GM12878 (cell line): Measurements from ENCODE around the gene FLACC1. TPM values are rescaled to one million over a fixed set of nuclear protein-coding genes. Genes with fewer than 3 reads are reported as not detected.
"Not testable (repeated sequence)": the region's sequence is repeated elsewhere in the genome, so short reads cannot be mapped to it uniquely, and the experiment has no call there.

ENCODE experiments used
- ATAC-seq: fragments of 200-7000 bp; cut with Tn5 transposase; 3 replicates; pipeline ENCODE4 v1.9.1; 2020; ENCODE audit warnings: mild to moderate bottlenecking, moderate library complexity
- BruUV-seq: library from RNA; stranded (reverse); fragments of 400-500 nt; replicated peaks from 2 replicates; lab custom pipeline; 2021; lab: Mats Ljungman, UMichigan
- CTCF ChIA-PET: fragments of 300-600 bp; sonication (Branson Sonifier 250); formaldehyde crosslinking; extraction: SDS; loops from one replicate; lab custom pipeline; 2021; ENCODE audit warnings: inconsistent platforms; lab: Yijun Ruan, JAX
- POLR2A ChIA-PET: fragments of 350-600 bp; formaldehyde crosslinking; extraction: SDS; loops from one replicate; lab custom pipeline; 2021; ENCODE audit warnings: inconsistent platforms; lab: Charles Lee
- RAD21 ChIA-PET: fragments of 300-600 bp; sonication (Branson Sonifier 250); formaldehyde crosslinking; loops from one replicate; lab custom pipeline; 2023; ENCODE audit warnings: antibody characterized with exemption; ENCODE audit not compliant: unreplicated experiment; lab: Charles Lee
- SMC1A ChIA-PET: fragments of 300-600 bp; sonication (Branson Sonifier 250); formaldehyde crosslinking; loops from one replicate; lab custom pipeline; 2023; ENCODE audit not compliant: unreplicated experiment, uncharacterized antibody; lab: Charles Lee
- DNase-seq: peaks from one replicate; pipeline ENCODE4 v3.0.0-alpha.2; 2011; ENCODE audit warnings: low read depth, low spot score
- FAIRE-seq: peaks from 3 replicates; lab custom pipeline; 2011; peaks lifted over from hg19 to GRCh38; lab: Jason Lieb, UNC
- H2AFZ ChIP-seq: 2 replicates; pipeline ENCODE4 v1.6.0; 2011; ENCODE audit warnings: low read depth, low read length, control low read depth; ENCODE audit not compliant: control insufficient read depth
- H3K27ac ChIP-seq: 2 replicates; pipeline ENCODE4 v1.5.1; 2011; ENCODE audit warnings: control low read depth; ENCODE audit not compliant: control insufficient read depth, insufficient read depth
- H3K27me3 ChIP-seq, 2 experiments: replicated peaks in 1 of 2; 2 replicates each; pipeline versions ENCODE4 v1.6.0 to v1.6.1; 2011; ENCODE audit warnings: low read length in 1 of 2; ENCODE audit not compliant: control insufficient read depth in 2 of 2, insufficient read depth in 2 of 2
- H3K36me3 ChIP-seq, 2 experiments: 2 replicates each; pipeline ENCODE4 v1.5.1; 2011; ENCODE audit warnings: low read length in 1 of 2; ENCODE audit not compliant: control insufficient read depth in 2 of 2, insufficient read depth in 2 of 2
- H3K4me1 ChIP-seq: 2 replicates; pipeline ENCODE4 v1.6.1; 2011; ENCODE audit warnings: mild to moderate bottlenecking, low read length, moderate library complexity, mixed read lengths; ENCODE audit not compliant: control insufficient read depth, insufficient read depth
- H3K4me2 ChIP-seq: 2 replicates; pipeline ENCODE4 v1.6.0; 2011; ENCODE audit warnings: control low read depth; ENCODE audit not compliant: control insufficient read depth, insufficient read depth
- H3K4me3 ChIP-seq: fragments of 200-600 bp; sonication (generic); 2 replicates; pipeline ENCODE4 v1.5.1; 2016
- H3K79me2 ChIP-seq: 2 replicates; pipeline ENCODE4 v1.6.0; 2011; ENCODE audit warnings: low read length; ENCODE audit not compliant: control insufficient read depth, insufficient read depth
- H3K9ac ChIP-seq: 2 replicates; pipeline ENCODE4 v1.8.0; 2011; ENCODE audit warnings: low read length, control low read depth, mixed read lengths; ENCODE audit not compliant: control insufficient read depth, insufficient read depth
- H3K9me3 ChIP-seq: replicated peaks from 3 replicates; pipeline ENCODE4 v1.5.1; 2011; ENCODE audit warnings: mild to moderate bottlenecking, low read length; ENCODE audit not compliant: control insufficient read depth, insufficient read depth
- H4K20me1 ChIP-seq: 2 replicates; pipeline ENCODE4 v1.6.0; 2011; ENCODE audit not compliant: control insufficient read depth, insufficient read depth
- CUX1 ChIP-seq: IDR thresholded peaks from 2 replicates; pipeline ENCODE4 v1.6.1; 2012; ENCODE audit warnings: improper control_type of control experiment, low read depth, low read length; ENCODE audit not compliant: insufficient replicate concordance
- DPF2 ChIP-seq: fragments of 450-650 bp; IDR thresholded peaks from 2 replicates; pipeline ENCODE4 v1.6.1; 2017; ENCODE audit warnings: mild to moderate bottlenecking
- IKZF1 ChIP-seq: fragments of 450-650 bp; conservative IDR thresholded peaks from 2 replicates; pipeline ENCODE4 v1.6.1; 2017; ENCODE audit warnings: antibody characterized with exemption, mild to moderate bottlenecking
- IKZF2 ChIP-seq, 2 experiments: fragments of 450-650 bp; IDR thresholded peaks; 2 replicates each; pipeline ENCODE4 v1.6.1; 2017; ENCODE audit warnings: mild to moderate bottlenecking in 2 of 2, moderate library complexity in 2 of 2
- PBX3 ChIP-seq: IDR thresholded peaks from 2 replicates; pipeline ENCODE4 v1.6.1; 2011; ENCODE audit warnings: mild to moderate bottlenecking, low read depth, low read length, moderate library complexity; ENCODE audit not compliant: insufficient replicate concordance
- ZZZ3 ChIP-seq: IDR thresholded peaks from 2 replicates; pipeline ENCODE4 v1.6.1; 2011; ENCODE audit warnings: low read depth; ENCODE audit not compliant: control insufficient read depth, insufficient read length
- WGBS: methylation state at CpG from one replicate; pipeline ENCODE4 v1.1.6; 2016; ENCODE audit warnings: low lambda C conversion rate; ENCODE audit not compliant: insufficient replicate concordance, insufficient coverage; ENCODE audit errors: missing lambda C conversion rate; 5-methylcytosine and 5-hydroxymethylcytosine counted together
- in situ Hi-C: fragments of 300-500 bp; cut with MboI; formaldehyde crosslinking; loops from 9 replicates; pipeline ENCODE4 v1.14.3; 2018; ENCODE audit warnings: mixed read lengths
- intact Hi-C: fragments of 100-400 bp; cut with micrococcal nuclease; formaldehyde crosslinking; loops from one replicate; pipeline ENCODE4 v1.14.2; 2022; ENCODE audit not compliant: unreplicated experiment
- polyA plus RNA-seq, 11 experiments: library from polyadenylated mRNA; depleted of rRNA in 4 of 11; unstranded in 6 of 11; stranded (reverse) in 5 of 11; fragments of >200 nt; fragmentation: Nextera tagmentation in 4 of 11; fragmentation: Illumina TruSeq in 1 of 11; extraction: Ambion mirVana in 4 of 11; extraction: Trizol in 1 of 11; gene quantifications; 1 replicate in 1 of 11; 2 replicates in 10 of 11; pipeline versions ENCODE4 v1.2.1 to v1.2.3, GENCODE V29; 2011 to 2016; ENCODE audit warnings: inconsistent platforms in 2 of 11, missing spikeins in 2 of 11, low read depth in 1 of 11
- total RNA-seq, 4 experiments: library from RNA; depleted of rRNA in 3 of 4; stranded (reverse); fragments of >200 nt in 3 of 4; fragmentation: Illumina TruSeq in 1 of 4; extraction: Trizol in 1 of 4; gene quantifications; 2 replicates each; pipeline versions ENCODE4 v1.2.1 to v1.2.3, GENCODE V29; 2013 to 2021

The FLACC1 gene
- total and polyA plus RNA-seq, 10 of the 15 experiments (the other 5 are each of a cell fraction or from before 2014, with no cell fraction given): 0.08 to 0.54 (median 0.30) TPM; not detected in 2

- in situ Hi-C loops, RAD21 ChIA-PET, H3K4me2 ChIP-seq, BruUV-seq, H3K9ac ChIP-seq, H3K9me3 ChIP-seq, H3K4me3 ChIP-seq, ATAC-seq, H3K27ac ChIP-seq, intact Hi-C loops, H3K4me1 ChIP-seq, FAIRE-seq, H3K27me3 ChIP-seq, H4K20me1 ChIP-seq, DNase-seq, H3K36me3 ChIP-seq, H2AFZ ChIP-seq, H3K79me2 ChIP-seq: not testable (repeated sequence)
- 72% methylated on average over 11 of the region's 11 CpGs for WGBS
- CTCF ChIA-PET: interaction anchor here (0.6 to 1.4 kb wide), 2 partner anchors 20 to 1270 kb away, joined by 3 to 4 read pairs; no protein-coding TSS in a partner anchor
- SMC1A ChIA-PET: interaction anchor here (1.4 to 1.9 kb wide), 2 partner anchors 14 to 15 kb away, joined by 3 to 6 read pairs; no protein-coding TSS in a partner anchor
- POLR2A ChIA-PET: interaction anchor here (1.0 kb wide), 1 partner anchor 45 kb away, joined by 3 read pairs; no protein-coding TSS in a partner anchor
Observed at GRCh38 chr2:201299929-201300328, 57.2 kb downstream of the FLACC1 start.

GRCh38 chr2:201298462-201299052, 58.6 kb downstream of the FLACC1 start:
- no peak for FAIRE-seq
- Histone ChIP-seq H3K4me1 (no peaks in the 10 kb centered on the region), H3K4me2 (no peak overlapping the region), H3K36me3 (no peaks in the 10 kb centered on the region), H3K27me3 (no peaks in the 10 kb centered on the region), H3K4me3 (no peak overlapping the region), H3K79me2 (no peaks in the 10 kb centered on the region), H3K9me3 (no peaks in the 10 kb centered on the region; the same call in 2 of the 3 replicates), H4K20me1 (no peaks in the 10 kb centered on the region), H2AFZ (no peak overlapping the region), H3K27ac (no peak overlapping the region), H3K9ac (no peak overlapping the region)
- BruUV-seq: no TSS peak
- ChIA-PET POLR2A (no interaction called here), CTCF (interaction anchor here (1.1 to 1.4 kb wide), 2 partner anchors 19 to 66 kb away, joined by 4 to 8 read pairs; no protein-coding TSS in a partner anchor), RAD21 (interaction anchor here (0.9 kb wide), 1 partner anchor 62 kb away, joined by 3 read pairs; no protein-coding TSS in a partner anchor), SMC1A (interaction anchor here (1.0 to 1.9 kb wide), 6 partner anchors 13 to 98 kb away, joined by 3 to 6 read pairs (median 4); no protein-coding TSS in a partner anchor)
- WGBS: 29% methylated on average over 3 of the region's 3 CpGs
- in situ Hi-C loops: no loop called here
- ATAC-seq: no peak
- DNase-seq: no peak
- intact Hi-C loops: no loop called here
- no peak for TF ChIP-seq IKZF1
- no peak for TF ChIP-seq IKZF2 (IDR thresholded peaks at IDR 0.05)
- no peak for TF ChIP-seq PBX3
- TF ChIP-seq DPF2: no peak
- no peak for TF ChIP-seq ZZZ3
- no peak for TF ChIP-seq CUX1
